SK-N-SH (cell line): ENCODE data around the gene GLIS2. TPM values are rescaled to one million over a fixed set of nuclear protein-coding genes. Genes with fewer than 3 reads are reported as not detected.

Experiments
- CTCF ChIA-PET: fragments of 300-600, 350-600 bp; formaldehyde crosslinking; extraction: SDS; loops from one replicate; lab custom pipeline; 2021; lab: Yijun Ruan, JAX
- POLR2A ChIA-PET: fragments of 350-600 bp; sonication (Branson Sonifier 250); formaldehyde crosslinking; extraction: SDS; loops from one replicate; lab custom pipeline; 2020; ENCODE audit warnings: antibody characterized with exemption, inconsistent platforms; lab: Yijun Ruan, JAX
- DNase-seq: peaks from one replicate; pipeline ENCODE4 v3.0.0; 2012
- H2AFZ ChIP-seq: fragments of 200-600 bp; sonication (generic); 2 replicates; pipeline ENCODE4 v1.8.1; 2016; ENCODE audit warnings: antibody characterized with exemption, mild to moderate bottlenecking, low read depth
- H3F3A ChIP-seq: fragments of 200-600 bp; sonication (generic); replicated peaks from 2 replicates; pipeline ENCODE3; 2016; ENCODE audit warnings: antibody characterized with exemption, mild to moderate bottlenecking; ENCODE audit not compliant: insufficient read depth
- H3K27ac ChIP-seq, 2 experiments: fragments of 200-500 bp in 1 of 2; fragments of 200-600 bp in 1 of 2; sonication (Bioruptor generic) in 1 of 2; sonication (generic), shearing (Covaris generic) in 1 of 2; 2 replicates each; pipeline versions ENCODE4 v1.5.1 to v1.6.1; 2014 to 2016; ENCODE audit warnings: low read depth in 2 of 2, inconsistent platforms in 1 of 2, low read length in 1 of 2, mild to moderate bottlenecking in 1 of 2, mixed read lengths in 1 of 2
- H3K27me3 ChIP-seq: fragments of 200-600 bp; sonication (generic), shearing (Covaris generic); 2 replicates; pipeline ENCODE4 v1.6.1; 2016; ENCODE audit warnings: mixed run types; ENCODE audit not compliant: insufficient read depth
- H3K36me3 ChIP-seq, 2 experiments: fragments of 200-500 bp in 1 of 2; fragments of 200-600 bp in 1 of 2; sonication (Bioruptor generic) in 1 of 2; sonication (generic) in 1 of 2; replicated peaks in 1 of 2; 2 replicates each; pipeline versions ENCODE3 to v1.5.1; 2014 to 2016; ENCODE audit warnings: low read length in 1 of 2, mild to moderate bottlenecking in 1 of 2; ENCODE audit not compliant: insufficient read depth in 2 of 2, control insufficient read depth in 1 of 2
- H3K4me1 ChIP-seq, 2 experiments: fragments of 200-500 bp in 1 of 2; fragments of 200-600 bp in 1 of 2; sonication (Bioruptor generic) in 1 of 2; sonication (generic), shearing (Covaris generic) in 1 of 2; 2 replicates each; pipeline versions ENCODE4 v1.5.1 to v1.6.1; 2014 to 2016; ENCODE audit warnings: low read depth in 1 of 2, low read length in 1 of 2, mixed run types in 1 of 2; ENCODE audit not compliant: insufficient read depth in 2 of 2, control insufficient read depth in 1 of 2
- H3K4me2 ChIP-seq: fragments of 200-600 bp; sonication (generic), shearing (Covaris generic); 2 replicates; pipeline ENCODE4 v1.6.1; 2017; ENCODE audit warnings: mixed run types
- H3K4me3 ChIP-seq, 2 experiments: fragments of 200-500 bp in 1 of 2; fragments of 200-600 bp in 1 of 2; sonication (Bioruptor generic) in 1 of 2; sonication (generic), shearing (Covaris generic) in 1 of 2; 2 replicates each; pipeline versions ENCODE4 v1.5.1 to v1.8.1; 2014 to 2016; ENCODE audit warnings: low read depth in 2 of 2, inconsistent platforms in 1 of 2, low read length in 1 of 2, mild to moderate bottlenecking in 1 of 2, mixed read lengths in 1 of 2, moderate library complexity in 1 of 2
- H3K79me2 ChIP-seq: fragments of 200-600 bp; sonication (generic); 2 replicates; pipeline ENCODE4 v1.8.1; 2017; ENCODE audit warnings: mild to moderate bottlenecking; ENCODE audit not compliant: insufficient read depth
- H3K9ac ChIP-seq: fragments of 200-600 bp; sonication (generic); 2 replicates; pipeline ENCODE4 v1.6.1; 2017; ENCODE audit warnings: mixed run types
- H3K9me2 ChIP-seq: fragments of 200-600 bp; sonication (generic); 2 replicates; pipeline ENCODE4 v1.6.1; 2017; ENCODE audit warnings: mixed run types
- H3K9me3 ChIP-seq: fragments of 200-600 bp; sonication (generic); 2 replicates; pipeline ENCODE4 v1.6.1; 2017; ENCODE audit warnings: mixed run types, mild to moderate bottlenecking, moderate library complexity
- H4K20me1 ChIP-seq: fragments of 200-600 bp; sonication (generic); 2 replicates; pipeline ENCODE4 v1.6.1; 2017; ENCODE audit warnings: mild to moderate bottlenecking, mixed run types; ENCODE audit not compliant: insufficient read depth
- EZH2phosphoT487 ChIP-seq: fragments of 200-600 bp; sonication (generic); IDR thresholded peaks from 2 replicates; pipeline ENCODE4 v1.6.1; 2017; ENCODE audit warnings: low read depth, mixed run types, mild to moderate bottlenecking, antibody characterized with exemption, moderate library complexity, borderline replicate concordance
- FOSL2 ChIP-seq: IDR thresholded peaks from 2 replicates; pipeline ENCODE4 v1.4.0; 2012; ENCODE audit warnings: low read depth, mild to moderate bottlenecking, moderate library complexity, borderline replicate concordance
- FOXJ3 ChIP-seq: sonication (generic); formaldehyde crosslinking; IDR thresholded peaks from 2 replicates; pipeline ENCODE4 v1.5.1; 2020; ENCODE audit warnings: mild to moderate bottlenecking, missing genetic modification reagents
- GABPA ChIP-seq: IDR thresholded peaks from 2 replicates; pipeline ENCODE4 v1.4.0; 2012; ENCODE audit warnings: low read depth, mild to moderate bottlenecking
- GATA2 ChIP-seq: sonication (generic); formaldehyde crosslinking; IDR thresholded peaks from 2 replicates; pipeline ENCODE4 v1.5.0; 2020; ENCODE audit warnings: mild to moderate bottlenecking, missing genetic modification reagents
- MXI1 ChIP-seq: IDR thresholded peaks from 2 replicates; pipeline ENCODE4 v1.6.1; 2012; ENCODE audit warnings: mild to moderate bottlenecking, low read depth, low read length, improper control_type of control experiment
- NRF1 ChIP-seq: IDR thresholded peaks from 2 replicates; pipeline ENCODE4 v1.6.1; 2012; ENCODE audit warnings: low read depth, mild to moderate bottlenecking, low read length
- RCOR1 ChIP-seq: fragments of 150-350 bp; IDR thresholded peaks from 2 replicates; pipeline ENCODE4 v1.6.1; 2017; ENCODE audit warnings: antibody characterized with exemption, low read length
- RXRA ChIP-seq: IDR thresholded peaks from 2 replicates; pipeline ENCODE4 v1.4.0; 2012; ENCODE audit warnings: low read depth, mild to moderate bottlenecking, borderline replicate concordance
- SMC3 ChIP-seq: IDR thresholded peaks from 2 replicates; pipeline ENCODE4 v1.6.1; 2012; ENCODE audit warnings: low read depth, low read length, improper control_type of control experiment
- TEAD4 ChIP-seq: IDR thresholded peaks from 2 replicates; pipeline ENCODE4 v1.4.0; 2012; ENCODE audit warnings: mild to moderate bottlenecking, borderline replicate concordance; ENCODE audit not compliant: insufficient read depth
- YY1 ChIP-seq: IDR thresholded peaks from 2 replicates; pipeline ENCODE4 v1.4.0; 2012; ENCODE audit warnings: low read depth, mild to moderate bottlenecking
- WGBS: methylation state at CpG from one replicate; pipeline ENCODE4 v1.1.6; 2017; ENCODE audit warnings: low lambda C conversion rate; 5-methylcytosine and 5-hydroxymethylcytosine counted together
- polyA plus RNA-seq, 3 experiments: library from polyadenylated mRNA; depleted of rRNA; stranded (reverse); fragments of >200 nt; gene quantifications; 2 replicates each; pipeline ENCODE4 v1.2.3, GENCODE V29; 2012
- TF ChIP-seq, protein P1 (sequence below): IDR thresholded peaks from 2 replicates; pipeline ENCODE4 v1.6.1; 2012; ENCODE audit warnings: mild to moderate bottlenecking, low read depth, low read length, moderate library complexity
- TF ChIP-seq, protein P2 (sequence below): IDR thresholded peaks from 2 replicates; pipeline ENCODE4; 2012

The GLIS2 gene
- polyA plus RNA-seq, 1 of the 3 experiments (the other 2 are of a cell fraction): 6.5 TPM

DNA sequence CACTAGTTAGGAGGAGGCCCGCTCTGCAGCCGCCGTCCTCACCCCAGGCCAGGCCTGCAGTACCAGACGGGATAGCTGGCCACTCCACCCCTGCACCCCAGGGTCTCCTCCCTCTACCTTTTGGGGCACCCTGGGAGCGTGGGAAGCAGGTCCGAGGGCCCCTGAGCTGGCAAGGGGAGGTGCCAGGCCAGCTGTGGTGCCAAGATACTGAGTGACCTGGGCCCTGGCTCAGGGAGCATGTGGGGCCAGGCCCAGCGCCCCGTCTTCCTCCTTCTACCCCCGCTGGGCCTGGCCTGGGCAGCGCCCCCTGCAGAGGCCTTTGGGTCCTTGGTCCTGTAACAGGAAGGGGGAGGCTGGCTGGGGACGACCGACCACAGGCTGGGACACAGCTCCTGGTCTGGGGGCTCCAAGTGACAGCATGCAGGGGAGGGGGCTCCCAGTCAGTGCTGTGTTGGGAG lies 22.3 kb downstream of the GLIS2 start:
- H3K27me3 ChIP-seq: no peaks in the 10 kb centered on the region
- no peak overlapping the region for H3K4me2 ChIP-seq
- no peak overlapping the region; a peak in 1 of 4 replicates for H3K27ac ChIP-seq
- peaks cover 24% of the 10 kb centered on the region for H3K79me2 ChIP-seq
- H3K4me3 ChIP-seq: no peak overlapping the region
- POLR2A ChIA-PET: interaction anchor here (0.8 kb wide), 1 partner anchor 85 kb away, joined by 3 read pairs; no protein-coding TSS in a partner anchor
- no peaks in the 10 kb centered on the region for H4K20me1 ChIP-seq
- DNase-seq: no peak
- CTCF ChIA-PET: interaction anchor here (1.0 to 10.6 kb wide), 7 partner anchors 8 to 355 kb away, joined by 4 to 153 read pairs (median 14); partner anchors contain the start of gene PAM16
- H3K4me1 ChIP-seq: peaks cover 0 to 19% of the 10 kb centered on the region in 2 experiments; a peak in 1 of 4 replicates
- no peaks in the 10 kb centered on the region for H3K9me3 ChIP-seq
- no peak overlapping the region for H2AFZ ChIP-seq
- H3K36me3 ChIP-seq: peaks cover 3 to 47% of the 10 kb centered on the region in 2 experiments
- H3K9me2 ChIP-seq: no peaks in the 10 kb centered on the region
- 78% methylated on average over 5 of the region's 12 CpGs for WGBS
- peaks cover 3% of the 10 kb centered on the region for H3F3A ChIP-seq
- TF ChIP-seq YY1 (no peak), EZH2phosphoT487 (no peak), MXI1 (no peak), FOSL2 (no peak), TEAD4 (no peak), GABPA (no peak), RXRA (no peak), NRF1 (no peak), FOXJ3 (CRISPR knock-in tag) (no peak), RCOR1 (no peak), GATA2 (CRISPR knock-in tag) (no peak), SMC3 (no peak)
- TF ChIP-seq, protein P1, sequence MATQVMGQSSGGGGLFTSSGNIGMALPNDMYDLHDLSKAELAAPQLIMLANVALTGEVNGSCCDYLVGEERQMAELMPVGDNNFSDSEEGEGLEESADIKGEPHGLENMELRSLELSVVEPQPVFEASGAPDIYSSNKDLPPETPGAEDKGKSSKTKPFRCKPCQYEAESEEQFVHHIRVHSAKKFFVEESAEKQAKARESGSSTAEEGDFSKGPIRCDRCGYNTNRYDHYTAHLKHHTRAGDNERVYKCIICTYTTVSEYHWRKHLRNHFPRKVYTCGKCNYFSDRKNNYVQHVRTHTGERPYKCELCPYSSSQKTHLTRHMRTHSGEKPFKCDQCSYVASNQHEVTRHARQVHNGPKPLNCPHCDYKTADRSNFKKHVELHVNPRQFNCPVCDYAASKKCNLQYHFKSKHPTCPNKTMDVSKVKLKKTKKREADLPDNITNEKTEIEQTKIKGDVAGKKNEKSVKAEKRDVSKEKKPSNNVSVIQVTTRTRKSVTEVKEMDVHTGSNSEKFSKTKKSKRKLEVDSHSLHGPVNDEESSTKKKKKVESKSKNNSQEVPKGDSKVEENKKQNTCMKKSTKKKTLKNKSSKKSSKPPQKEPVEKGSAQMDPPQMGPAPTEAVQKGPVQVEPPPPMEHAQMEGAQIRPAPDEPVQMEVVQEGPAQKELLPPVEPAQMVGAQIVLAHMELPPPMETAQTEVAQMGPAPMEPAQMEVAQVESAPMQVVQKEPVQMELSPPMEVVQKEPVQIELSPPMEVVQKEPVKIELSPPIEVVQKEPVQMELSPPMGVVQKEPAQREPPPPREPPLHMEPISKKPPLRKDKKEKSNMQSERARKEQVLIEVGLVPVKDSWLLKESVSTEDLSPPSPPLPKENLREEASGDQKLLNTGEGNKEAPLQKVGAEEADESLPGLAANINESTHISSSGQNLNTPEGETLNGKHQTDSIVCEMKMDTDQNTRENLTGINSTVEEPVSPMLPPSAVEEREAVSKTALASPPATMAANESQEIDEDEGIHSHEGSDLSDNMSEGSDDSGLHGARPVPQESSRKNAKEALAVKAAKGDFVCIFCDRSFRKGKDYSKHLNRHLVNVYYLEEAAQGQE: no peak
- TF ChIP-seq, protein P2, sequence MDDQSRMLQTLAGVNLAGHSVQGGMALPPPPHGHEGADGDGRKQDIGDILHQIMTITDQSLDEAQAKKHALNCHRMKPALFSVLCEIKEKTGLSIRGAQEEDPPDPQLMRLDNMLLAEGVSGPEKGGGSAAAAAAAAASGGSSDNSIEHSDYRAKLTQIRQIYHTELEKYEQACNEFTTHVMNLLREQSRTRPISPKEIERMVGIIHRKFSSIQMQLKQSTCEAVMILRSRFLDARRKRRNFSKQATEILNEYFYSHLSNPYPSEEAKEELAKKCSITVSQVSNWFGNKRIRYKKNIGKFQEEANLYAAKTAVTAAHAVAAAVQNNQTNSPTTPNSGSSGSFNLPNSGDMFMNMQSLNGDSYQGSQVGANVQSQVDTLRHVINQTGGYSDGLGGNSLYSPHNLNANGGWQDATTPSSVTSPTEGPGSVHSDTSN: no peak
- no peak overlapping the region for H3K9ac ChIP-seq
